ENCODE measurements around the gene RGS7.

- TF ChIP-seq CTCF (IDR thresholded peaks at IDR 0.05; ENCODE audit: low read depth, low read length) (no peak), EZH2phosphoT487 (IDR thresholded peaks at IDR 0.05; ENCODE audit: low read depth) (no peak)
Measured at GRCh38 chr1:241332037-241332409, 25.0 kb downstream of the RGS7 start.

All from OCI-LY3 (cell line).